Heart left ventricle (tissue), 16 donors: ENCODE data around the gene MRPL21. TPM values are rescaled to one million over a fixed set of nuclear protein-coding genes. Genes with fewer than 3 reads are reported as not detected.

ENCODE experiments used
- ATAC-seq, 4 donors: fragments of 200-7000 bp; cut with Tn5 transposase; one replicate each; pipeline ENCODE4 v1.9.1; 2020 to 2022; ENCODE audit warnings: moderate library complexity in 4 of 4, mild to moderate bottlenecking in 3 of 4, moderate number of reproducible peaks in 1 of 4
- DNase-seq, 5 donors: peaks; one replicate each; pipeline ENCODE4 v3.0.0-alpha.2; 2020
- H3K27ac ChIP-seq, 12 donors: fragments of 200-600 bp; sonication (generic) in 4 of 12; one replicate each; pipeline versions ENCODE4 v1.5.0 to v1.8.0; 2016 to 2022; ENCODE audit warnings: mild to moderate bottlenecking in 2 of 12
- H3K27me3 ChIP-seq, 9 donors: fragments of 200-600 bp; sonication (generic) in 2 of 9; one replicate each; pipeline versions ENCODE4 v1.5.1 to v1.8.0; 2016 to 2022; ENCODE audit warnings: mild to moderate bottlenecking in 3 of 9
- H3K36me3 ChIP-seq, 9 donors: fragments of 200-600 bp; sonication (generic) in 2 of 9; one replicate each; pipeline versions ENCODE4 v1.5.0 to v1.8.0; 2018 to 2022; ENCODE audit warnings: mild to moderate bottlenecking in 2 of 9
- H3K4me1 ChIP-seq, 12 donors: fragments of 200-600 bp; sonication (generic) in 4 of 12; one replicate each; pipeline versions ENCODE4 v1.5.0 to v1.8.0; 2016 to 2022; ENCODE audit warnings: mild to moderate bottlenecking in 3 of 12
- H3K4me3 ChIP-seq, 12 donors: fragments of 200-600 bp; sonication (generic) in 4 of 12; one replicate each; pipeline versions ENCODE4 v1.5.0 to v1.8.0; 2017 to 2022; ENCODE audit warnings: mild to moderate bottlenecking in 9 of 12, moderate library complexity in 4 of 12
- H3K9me3 ChIP-seq, 12 donors: fragments of 200-600 bp; sonication (generic) in 4 of 12; one replicate each; pipeline versions ENCODE4 v1.5.0 to v1.8.0; 2016 to 2022; ENCODE audit warnings: mild to moderate bottlenecking in 1 of 12
- POLR2A ChIP-seq, 2 donors: fragments of 450-650 bp; IDR thresholded peaks; one replicate each; pipeline ENCODE4 v1.6.1; 2017; ENCODE audit warnings: antibody characterized with exemption in 2 of 2, mild to moderate bottlenecking in 2 of 2, moderate library complexity in 2 of 2
- WGBS, 4 donors: extraction: QIAGEN DNeasy Blood & Tissue Kit in 2 of 4; methylation state at CpG; one replicate each; pipeline versions ENCODE4 v1.1.5 to v1.1.7; 2013 to 2018; 5-methylcytosine and 5-hydroxymethylcytosine counted together
- intact Hi-C, 10 donors: fragments of 100-400 bp; cut with DNase I; formaldehyde crosslinking; loops; one replicate each; pipeline versions ENCODE4 v1.11.1 to v1.14.2; 2022
- polyA plus RNA-seq, 2 donors: library from polyadenylated mRNA; stranded (reverse); fragments of 200-250 nt; gene quantifications; one replicate each; pipeline ENCODE4 v1.2.3, GENCODE V29; 2013
- total RNA-seq, 9 donors: library from RNA; depleted of rRNA in 2 of 9; stranded (reverse); fragments of >200 nt in 2 of 9; fragmentation: NEBNext Ultra II Directional in 3 of 9; extraction: Animal tissue kit (Norgen Biotek cat#: 25700) in 3 of 9; gene quantifications; one replicate each; pipeline versions ENCODE4 v1.1.0 to v1.2.4, GENCODE V29; 2016 to 2023
- TF ChIP-seq, protein P1 (sequence below), 12 donors: fragments of 200-600 bp; sonication (generic) in 4 of 12; IDR thresholded peaks; one replicate each; pipeline versions ENCODE4 v1.5.0 to v1.8.0; 2018 to 2022; ENCODE audit warnings: antibody characterized with exemption in 12 of 12, mild to moderate bottlenecking in 5 of 12
- donor health status: ischemic (EF 13 %, LVEDD 7.1; RV severe dilation, severe dysfunction).
- donor health status: healthy with polysubstance abuse.
- donor health status: DM: no; HTN: yes; CAD: no.
- donor health status: DM: no; HTN: no; CAD: no.
- donor health status: ischemic (EF 25% LVEDD 6.9; RV normal size, moderate dysfunction).
- donor health status: ischemic (EF 25% LVEDD 5.7; RV mildly dilated, moderate dysfunction).
- donor health status: healthy.
- donor health status: DM: yes; HTN: yes; CAD: no.
- donor health status: ischemic (EF 35%, LVEDD 5.7; RV mildly dilated, moderate dysfunction).
- donor health status: nonischemic (EF 11% LVEDD 7.7; RV severe dilation, severe dysfunction).
- donor health status: DM: yes; HTN: yes; CAD: no.
- donor health status: PGD.
- donor health status: ischemic (EF 29% LVEDD 5.4; RV normal size, mild dysfunction).
- donor health status: nonischemic (EF 23%, LVEDD 6.1; RV moderate dilation, normal function).

MRPL21 gene
- total and polyA plus RNA-seq, 11 donors: 59.9 to 230 (median 88.8) TPM

DNA sequence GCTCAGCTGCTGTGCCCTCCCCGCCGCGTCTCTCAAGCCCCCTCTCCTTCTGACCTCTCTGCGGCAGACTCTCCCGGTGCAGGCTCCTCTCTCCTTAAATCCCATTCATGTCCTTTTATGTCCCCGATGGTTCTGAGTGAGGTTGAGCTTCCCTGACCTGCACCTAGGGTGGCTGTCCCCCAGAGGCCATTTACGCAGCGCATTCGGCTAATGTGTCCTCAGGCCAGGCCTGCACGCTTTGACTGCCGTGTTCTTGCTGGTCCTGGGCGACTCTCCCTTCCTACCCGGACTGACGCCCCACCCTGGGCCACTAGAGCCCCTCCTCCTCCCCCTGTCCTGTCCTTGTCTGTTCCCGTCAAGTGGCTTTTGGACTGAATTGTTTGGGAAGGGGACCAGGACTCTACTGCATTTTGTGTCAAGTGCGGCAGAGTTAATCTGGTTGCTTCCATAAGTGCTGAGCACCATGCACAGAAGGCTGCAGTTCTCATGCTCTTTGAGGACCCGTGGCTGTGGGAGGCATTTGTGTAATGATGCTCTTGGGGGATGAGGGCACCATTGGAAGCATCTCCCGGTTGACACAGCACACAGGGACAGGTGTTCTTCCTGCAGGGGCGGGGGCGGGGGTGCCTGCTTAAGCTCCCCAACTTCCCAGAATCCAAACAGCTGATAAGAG, 37.2 kb upstream of the MRPL21 start:
- H3K9me3 ChIP-seq: no peaks in the 10 kb centered on the region
- TF ChIP-seq, protein P1, sequence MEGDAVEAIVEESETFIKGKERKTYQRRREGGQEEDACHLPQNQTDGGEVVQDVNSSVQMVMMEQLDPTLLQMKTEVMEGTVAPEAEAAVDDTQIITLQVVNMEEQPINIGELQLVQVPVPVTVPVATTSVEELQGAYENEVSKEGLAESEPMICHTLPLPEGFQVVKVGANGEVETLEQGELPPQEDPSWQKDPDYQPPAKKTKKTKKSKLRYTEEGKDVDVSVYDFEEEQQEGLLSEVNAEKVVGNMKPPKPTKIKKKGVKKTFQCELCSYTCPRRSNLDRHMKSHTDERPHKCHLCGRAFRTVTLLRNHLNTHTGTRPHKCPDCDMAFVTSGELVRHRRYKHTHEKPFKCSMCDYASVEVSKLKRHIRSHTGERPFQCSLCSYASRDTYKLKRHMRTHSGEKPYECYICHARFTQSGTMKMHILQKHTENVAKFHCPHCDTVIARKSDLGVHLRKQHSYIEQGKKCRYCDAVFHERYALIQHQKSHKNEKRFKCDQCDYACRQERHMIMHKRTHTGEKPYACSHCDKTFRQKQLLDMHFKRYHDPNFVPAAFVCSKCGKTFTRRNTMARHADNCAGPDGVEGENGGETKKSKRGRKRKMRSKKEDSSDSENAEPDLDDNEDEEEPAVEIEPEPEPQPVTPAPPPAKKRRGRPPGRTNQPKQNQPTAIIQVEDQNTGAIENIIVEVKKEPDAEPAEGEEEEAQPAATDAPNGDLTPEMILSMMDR (IDR thresholded peaks at IDR 0.05): no peak
- TF ChIP-seq POLR2A (IDR thresholded peaks at IDR 0.05): no peak
- no peak overlapping the region for H3K4me3 ChIP-seq
- no peaks in the 10 kb centered on the region for H3K27me3 ChIP-seq
- ATAC-seq: no peak
- WGBS, 4 donors: 90 to 93% (median 93%) methylated on average over 20 of the region's 20 CpGs
- DNase-seq: no peak
- H3K27ac ChIP-seq: peak overlapping the region in 1 of 12 donors; percentile 92
- H3K36me3 ChIP-seq: peaks cover 0 to 51% (median 45%) of the 10 kb centered on the region in 9 donors
- intact Hi-C loops: no loop called here
- H3K4me1 ChIP-seq: peaks cover 0 to 7% (median 0%) of the 10 kb centered on the region in 12 donors

DNA sequence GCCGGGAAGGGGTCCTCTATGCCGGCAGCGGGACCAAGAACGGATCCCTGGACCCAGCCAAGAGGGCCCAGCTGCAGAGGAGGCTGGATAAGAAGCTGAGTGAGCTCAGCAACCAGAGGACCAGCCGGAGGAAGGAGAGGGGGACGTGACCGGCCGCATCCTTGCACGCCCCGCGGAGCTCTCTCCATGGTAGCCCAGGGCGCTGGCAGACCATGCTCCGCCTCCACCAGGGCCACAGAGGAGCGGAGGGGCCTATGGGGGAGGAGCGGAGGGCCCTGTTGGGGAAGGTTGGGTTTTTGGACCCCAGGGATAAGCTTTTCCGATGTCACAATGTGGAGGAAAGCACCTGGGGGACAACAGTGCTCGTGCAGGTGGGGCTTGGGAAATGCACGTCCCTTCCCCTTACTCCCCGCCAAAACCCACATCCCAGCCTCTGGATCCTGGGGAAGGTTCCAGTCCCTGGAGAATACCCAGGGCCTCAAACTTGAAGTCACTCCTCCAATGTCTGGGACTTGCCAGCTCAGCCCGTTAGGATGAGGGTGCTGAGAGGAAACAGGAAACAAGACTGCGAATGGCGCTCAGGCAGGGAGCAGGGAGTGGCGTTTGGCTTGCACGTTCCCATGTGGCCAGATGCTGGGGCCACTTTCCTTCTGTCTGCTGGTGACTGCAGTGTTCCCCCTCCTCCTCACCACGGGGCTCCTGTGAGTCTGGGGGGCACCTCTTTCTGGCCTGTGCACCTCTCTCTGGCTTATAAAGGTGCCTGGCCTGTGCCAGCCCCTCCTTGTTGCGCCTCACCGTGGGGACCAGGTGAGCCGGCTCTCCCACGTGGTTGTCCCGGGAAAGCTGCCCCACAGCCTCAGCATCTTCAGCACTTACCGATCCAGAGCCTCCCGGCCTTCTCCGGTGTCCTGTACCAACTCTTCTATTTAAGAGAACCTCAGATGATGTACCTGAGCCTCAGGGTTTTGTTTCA, 36.2 kb upstream of the MRPL21 start:
- peaks cover 0 to 7% (median 0%) of the 10 kb centered on the region in 12 donors for H3K4me1 ChIP-seq
- 81 to 84% (median 82%) methylated on average over 32 to 33 of the region's 33 CpGs for WGBS, 4 donors
- peaks cover 0 to 60% (median 54%) of the 10 kb centered on the region in 9 donors for H3K36me3 ChIP-seq
- no peaks in the 10 kb centered on the region for H3K27me3 ChIP-seq
- no peaks in the 10 kb centered on the region for H3K9me3 ChIP-seq
- TF ChIP-seq POLR2A (IDR thresholded peaks at IDR 0.05): no peak
- TF ChIP-seq, protein P1 (IDR thresholded peaks at IDR 0.05): no peak
- H3K27ac ChIP-seq: peak overlapping the region in 1 of 12 donors; percentile 92
- H3K4me3 ChIP-seq: no peak overlapping the region
- DNase-seq (no peak), ATAC-seq (no peak)
- intact Hi-C loops: loop anchor here in 1 of 10 donors (10.0 kb wide), 1 partner anchor 145 kb away; no protein-coding TSS in a partner anchor

DNA sequence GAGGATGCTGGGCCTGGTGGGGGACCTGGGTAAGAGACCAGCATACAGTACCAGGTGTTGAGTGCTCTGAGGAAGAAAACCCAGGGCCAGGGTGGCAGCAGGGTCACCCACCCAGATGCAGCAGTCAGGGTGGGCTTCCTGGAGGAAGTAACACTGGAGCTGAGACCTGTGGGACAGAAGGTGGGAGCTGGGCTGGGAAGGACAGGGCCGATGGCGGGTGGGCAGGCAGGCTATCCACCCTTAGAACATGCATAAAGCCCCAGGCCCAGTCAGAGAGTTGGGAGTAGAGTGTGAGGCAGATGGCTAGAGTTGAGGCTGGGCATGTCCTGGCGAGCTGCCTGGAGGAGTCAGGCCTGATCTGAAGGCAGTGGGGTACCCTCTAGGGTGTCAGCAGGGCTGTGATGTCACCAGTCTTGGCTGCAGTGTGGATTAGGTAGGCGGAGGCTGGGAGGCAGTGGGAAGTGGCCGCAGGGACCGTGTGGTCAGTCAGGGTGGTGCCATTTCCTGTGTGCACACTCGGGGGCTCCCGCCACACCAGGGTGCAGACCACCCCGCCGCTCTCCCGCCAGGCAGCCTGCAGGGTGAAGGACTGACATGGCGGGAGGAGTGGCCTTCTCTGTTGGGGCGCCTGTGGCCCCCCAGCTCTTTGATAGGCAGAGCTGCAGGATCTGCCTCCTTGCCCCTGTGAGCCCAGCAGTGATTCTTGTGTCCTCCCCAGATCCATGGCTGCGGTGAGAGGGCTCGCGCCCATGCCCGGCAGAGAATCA, 35.4 kb upstream of the MRPL21 start:
- Histone ChIP-seq H3K4me1 (peaks cover 0 to 7% (median 0%) of the 10 kb centered on the region in 12 donors), H3K36me3 (peaks cover 0 to 69% (median 62%) of the 10 kb centered on the region in 9 donors), H3K9me3 (no peaks in the 10 kb centered on the region), H3K27me3 (no peaks in the 10 kb centered on the region), H3K27ac (peak overlapping the region in 1 of 12 donors; percentile 92), H3K4me3 (no peak overlapping the region)
- ATAC-seq (no peak), DNase-seq (peak in 1 of 5 donors; percentile 46)
- 87 to 93% (median 92%) methylated on average over 15 to 17 of the region's 17 CpGs for WGBS, 4 donors
- TF ChIP-seq, protein P1 (IDR thresholded peaks at IDR 0.05): no peak
- no peak for TF ChIP-seq POLR2A (IDR thresholded peaks at IDR 0.05)
- intact Hi-C loops: loop anchor here in 1 of 10 donors (10.0 kb wide), 1 partner anchor 146 kb away; no protein-coding TSS in a partner anchor
